GM19372 (cell line): ENCODE results near the gene SLC16A5.
"Not testable (repeated sequence)": the region's sequence is repeated elsewhere in the genome, so short reads cannot be mapped to it uniquely, and the experiment has no call there.

ENCODE experiments used
- ATAC-seq: cut with Tn5 transposase; IDR thresholded peaks from one replicate; pipeline ENCODE4 v1.9.1; 2021; ENCODE audit warnings: mild to moderate bottlenecking, low read depth, moderate library complexity; ENCODE audit not compliant: unreplicated experiment

Gene SLC16A5

GRCh38 chr17:75130632-75131277 lies 43.0 kb downstream of the SLC16A5 start:
- no peak for ATAC-seq

GRCh38 chr17:75131278-75132017 lies 43.7 kb downstream of the SLC16A5 start, which contains the start of gene NT5C:
Gene NT5C, minus strand, starts transcription at chr17:75131742. Its CDS starts 35 bp downstream, at chr17:75131707.
- peak; percentile 77 for ATAC-seq

- ATAC-seq = not testable (repeated sequence)
Observed at GRCh38 chr17:75132018-75133000, 44.6 kb downstream of the SLC16A5 start.

- no peak for ATAC-seq
Observed at GRCh38 chr17:75133001-75133400, 45.2 kb downstream of the SLC16A5 start.

GRCh38 chr17:75133607-75134347 lies 46.0 kb downstream of the SLC16A5 start:
- ATAC-seq = not testable (repeated sequence)

GRCh38 chr17:75135452-75135851 lies 47.7 kb downstream of the SLC16A5 start:
- no peak for ATAC-seq

GRCh38 chr17:75135946-75136345 lies 48.2 kb downstream of the SLC16A5 start:
- ATAC-seq = no peak

GRCh38 chr17:75137762-75138161 lies 50.0 kb downstream of the SLC16A5 start:
- not testable (repeated sequence) for ATAC-seq

GRCh38 chr17:75138519-75138918 lies 50.8 kb downstream of the SLC16A5 start:
- ATAC-seq = no peak

- ATAC-seq = no peak
Observed at GRCh38 chr17:75142236-75142971, 54.6 kb downstream of the SLC16A5 start.

- no peak for ATAC-seq
Observed at GRCh38 chr17:75144816-75145512, 57.2 kb downstream of the SLC16A5 start.

- ATAC-seq = no peak
Observed at GRCh38 chr17:75146592-75146991, 58.8 kb downstream of the SLC16A5 start.

- no peak for ATAC-seq
Observed at GRCh38 chr17:75147878-75148546, 60.3 kb downstream of the SLC16A5 start.

GRCh38 chr17:75151930-75152329 lies 64.2 kb downstream of the SLC16A5 start:
- no peak for ATAC-seq

GRCh38 chr17:75152523-75152921 lies 64.8 kb downstream of the SLC16A5 start:
- ATAC-seq = no peak

GRCh38 chr17:75152922-75153779 lies 65.4 kb downstream of the SLC16A5 start:
- ATAC-seq = no peak

GRCh38 chr17:75153780-75154194 lies 66.0 kb downstream of the SLC16A5 start:
- ATAC-seq = peak; percentile 19
